Measurements from ENCODE around the gene SUSD5.
"Not testable (repeated sequence)": the region's sequence is repeated elsewhere in the genome, so short reads cannot be mapped to it uniquely, and the experiment has no call there.

The SUSD5 gene

GRCh38 chr3:33194303-33194702, 24.3 kb downstream of the SUSD5 start:
- DNase-seq (ENCODE audit: low read depth in 2 of 2): no peak

DNA sequence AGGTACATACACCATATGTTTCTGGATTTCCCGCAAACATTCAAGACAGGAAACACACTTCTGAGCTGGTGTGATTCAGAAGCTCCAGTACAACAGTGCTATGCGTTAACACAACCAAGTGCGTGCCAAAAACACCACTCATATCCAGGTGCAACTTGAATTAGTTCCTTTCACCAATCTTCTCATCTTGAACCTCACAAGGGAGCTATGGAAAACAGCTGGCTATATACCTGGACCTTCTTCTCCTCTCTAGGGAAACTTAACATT, 31.3 kb downstream of the SUSD5 start:
- no peak for DNase-seq (ENCODE audit: low read depth in 2 of 2)

GRCh38 chr3:33186524-33187367, 31.9 kb downstream of the SUSD5 start:
- no peak for DNase-seq (ENCODE audit: low read depth in 2 of 2)

DNA sequence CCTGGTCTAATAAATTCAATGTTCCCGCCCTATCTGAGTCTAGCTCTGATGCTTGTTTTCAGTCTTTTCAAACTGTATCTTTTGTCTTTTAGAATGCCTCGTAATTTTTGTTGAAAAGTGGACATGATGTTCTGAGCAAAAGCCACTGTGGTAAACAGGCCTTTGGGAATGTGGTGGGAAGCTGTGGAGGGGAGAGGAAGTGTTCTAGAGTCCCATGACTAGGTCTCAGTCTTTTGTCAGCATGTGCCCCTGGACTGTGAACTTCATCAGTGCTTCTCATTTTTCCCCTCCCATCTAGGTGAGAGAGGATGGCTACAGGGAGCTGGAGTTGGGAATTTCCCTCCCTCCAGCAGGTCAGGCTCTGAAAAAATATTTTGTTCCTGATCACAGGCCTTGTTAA, 33.7 kb downstream of the SUSD5 start:
- no peak for DNase-seq (ENCODE audit: low read depth in 2 of 2)

DNA sequence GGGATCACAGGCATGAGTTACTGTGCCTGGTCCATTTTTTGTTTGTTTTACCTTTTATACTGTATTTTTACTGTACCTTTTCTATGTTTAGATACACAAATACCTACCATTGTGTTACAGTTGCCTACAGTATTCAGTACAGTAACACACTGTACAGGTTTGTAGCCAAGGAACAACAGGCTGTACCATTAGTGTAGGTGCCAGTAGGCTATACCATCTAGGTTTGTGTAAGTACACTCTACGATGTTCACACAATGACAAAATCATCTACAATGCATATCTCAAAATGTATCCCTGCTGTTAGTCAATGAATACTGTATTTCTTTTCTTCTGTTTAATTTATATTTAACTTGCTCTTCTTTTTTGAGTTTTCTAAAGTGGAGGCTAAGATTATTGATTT, 37.0 kb downstream of the SUSD5 start:
- not testable (repeated sequence) for DNase-seq (ENCODE audit: low read depth in 2 of 2)

GRCh38 chr3:33181229-33181628, 37.4 kb downstream of the SUSD5 start:
- no peak for DNase-seq (ENCODE audit: low read depth in 2 of 2)

- DNase-seq (ENCODE audit: low read depth in 2 of 2): no peak
These were observed 39.5 kb downstream of the SUSD5 start for GRCh38 chr3:33179132-33179531.

- DNase-seq (ENCODE audit: low read depth in 2 of 2): no peak
These were observed 43.7 kb downstream of the SUSD5 start for GRCh38 chr3:33174711-33175414.

GRCh38 chr3:33174095-33174494, 44.5 kb downstream of the SUSD5 start:
- DNase-seq (ENCODE audit: low read depth in 2 of 2): no peak

GRCh38 chr3:33173672-33174071, 44.9 kb downstream of the SUSD5 start:
- DNase-seq (ENCODE audit: low read depth in 2 of 2): no peak

DNA sequence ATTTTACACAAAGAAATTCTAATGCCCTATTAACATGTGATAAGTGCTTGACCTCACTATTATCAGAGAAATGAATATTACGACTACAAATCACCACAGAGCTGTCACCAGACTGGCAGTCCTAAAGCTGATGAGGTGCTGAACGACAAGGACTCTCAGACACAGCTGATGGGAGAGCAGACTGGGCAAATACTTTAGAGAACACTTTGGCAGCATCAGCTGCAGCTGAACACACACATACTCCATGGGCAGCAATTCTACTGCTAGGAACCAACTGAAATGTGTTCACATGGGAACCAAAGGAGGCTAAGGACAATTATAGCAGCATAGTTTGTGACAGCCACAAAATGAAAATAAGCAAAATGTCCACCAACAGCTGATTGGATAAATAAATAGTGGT, 45.5 kb downstream of the SUSD5 start:
- DNase-seq (ENCODE audit: low read depth in 2 of 2): no peak

- no peak for DNase-seq (ENCODE audit: low read depth in 2 of 2)
These were observed 47.0 kb downstream of the SUSD5 start for GRCh38 chr3:33171580-33171979.

DNA sequence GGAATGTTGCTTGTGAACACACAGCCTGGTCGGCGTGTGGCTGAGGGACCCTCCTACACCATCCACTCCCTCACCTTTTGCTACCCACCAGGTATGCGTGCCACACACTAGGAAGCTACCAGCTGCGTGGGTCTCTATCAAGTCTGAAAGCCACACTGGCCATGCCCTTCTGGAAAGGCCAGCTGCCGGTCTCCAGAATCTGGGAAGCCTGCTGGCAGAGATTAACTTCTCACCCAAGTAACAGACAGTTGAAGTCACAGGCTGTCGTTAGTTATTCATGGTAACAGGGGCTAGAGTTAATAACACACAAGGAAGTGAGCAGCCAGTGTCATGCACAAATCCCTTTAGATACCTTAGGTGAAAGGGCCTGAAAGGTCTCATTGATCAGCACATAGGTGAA, 48.1 kb downstream of the SUSD5 start:
- DNase-seq (ENCODE audit: low read depth in 2 of 2): no peak

GRCh38 chr3:33167716-33168336, 50.8 kb downstream of the SUSD5 start:
- DNase-seq (ENCODE audit: low read depth in 2 of 2): no peak

GRCh38 chr3:33167284-33167683, 51.3 kb downstream of the SUSD5 start:
- no peak for DNase-seq (ENCODE audit: low read depth in 2 of 2)

GRCh38 chr3:33166095-33166494, 52.5 kb downstream of the SUSD5 start:
- no peak for DNase-seq (ENCODE audit: low read depth in 2 of 2)

DNA sequence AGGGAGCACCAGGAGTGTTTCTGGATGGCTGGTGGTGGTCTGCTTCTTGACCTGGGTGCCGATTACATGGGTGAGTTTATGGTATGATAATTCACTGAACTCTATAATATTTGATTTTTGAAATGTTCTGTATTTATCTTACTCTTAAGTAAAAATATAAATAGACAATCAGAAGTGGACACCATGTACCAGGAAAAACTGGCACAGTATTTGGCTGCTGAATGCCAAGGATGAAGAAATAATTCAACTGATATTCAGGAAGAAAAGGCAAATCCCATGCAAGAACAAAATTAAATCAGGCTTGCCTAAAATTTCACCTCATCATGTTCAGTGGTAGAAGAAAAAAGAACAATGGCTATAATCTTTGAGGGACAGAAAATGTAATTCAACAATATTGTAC, 53.2 kb downstream of the SUSD5 start:
- DNase-seq (ENCODE audit: low read depth in 2 of 2): no peak

- DNase-seq (ENCODE audit: low read depth in 2 of 2): not testable (repeated sequence)
These were observed 56.0 kb downstream of the SUSD5 start for GRCh38 chr3:33162621-33163020.

GRCh38 chr3:33159981-33160380, 58.6 kb downstream of the SUSD5 start:
- DNase-seq (ENCODE audit: low read depth in 2 of 2): no peak

- DNase-seq (ENCODE audit: low read depth in 2 of 2): no peak
These were observed 59.4 kb downstream of the SUSD5 start for GRCh38 chr3:33159234-33159633.

GRCh38 chr3:33155301-33155700, 63.3 kb downstream of the SUSD5 start:
- DNase-seq (ENCODE audit: low read depth in 2 of 2): no peak

DNA sequence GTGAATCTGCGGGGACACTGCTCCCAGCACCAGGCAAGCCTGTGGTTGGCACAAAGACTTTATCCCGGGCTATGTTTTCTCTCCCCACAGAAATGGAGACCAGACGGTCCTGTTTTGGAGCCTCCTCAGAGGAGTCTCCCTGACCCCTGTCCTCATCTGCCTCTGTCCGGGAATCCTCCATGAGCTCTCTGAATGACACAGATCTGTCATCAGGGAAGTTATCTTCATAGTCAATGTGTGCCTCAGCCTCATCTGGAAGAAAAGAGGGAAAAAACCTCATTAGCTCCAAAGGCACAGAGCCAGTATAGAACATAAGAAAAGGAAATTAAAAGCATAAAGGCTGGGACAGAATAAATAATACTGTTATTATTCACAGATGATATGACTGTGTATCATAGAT, 64.8 kb downstream of the SUSD5 start:
- no peak for DNase-seq (ENCODE audit: low read depth in 2 of 2)
